GM21381 (cell line): Measurements from ENCODE around the gene CDK6.

Experiments used
- ATAC-seq: cut with Tn5 transposase; IDR thresholded peaks from one replicate; pipeline ENCODE4 v1.9.1; 2021; ENCODE audit warnings: mild to moderate bottlenecking, moderate library complexity; ENCODE audit not compliant: unreplicated experiment

The CDK6 gene

GRCh38 chr7:92794831-92795230 lies 41.5 kb downstream of the CDK6 start:
- no peak for ATAC-seq

GRCh38 chr7:92794391-92794790 lies 42.0 kb downstream of the CDK6 start:
- no peak for ATAC-seq

GRCh38 chr7:92793656-92794205 lies 42.6 kb downstream of the CDK6 start:
- ATAC-seq, result no peak

GRCh38 chr7:92790992-92791391 lies 45.4 kb downstream of the CDK6 start:
- no peak for ATAC-seq

GRCh38 chr7:92788559-92789183 lies 47.7 kb downstream of the CDK6 start:
- no peak for ATAC-seq

GRCh38 chr7:92785923-92786322 lies 50.5 kb downstream of the CDK6 start:
- ATAC-seq, result no peak

GRCh38 chr7:92784935-92785334 lies 51.4 kb downstream of the CDK6 start:
- no peak for ATAC-seq

- ATAC-seq, result no peak
Observed at GRCh38 chr7:92783260-92784201, 52.8 kb downstream of the CDK6 start.

- no peak for ATAC-seq
Observed at GRCh38 chr7:92782855-92783254, 53.5 kb downstream of the CDK6 start.

DNA sequence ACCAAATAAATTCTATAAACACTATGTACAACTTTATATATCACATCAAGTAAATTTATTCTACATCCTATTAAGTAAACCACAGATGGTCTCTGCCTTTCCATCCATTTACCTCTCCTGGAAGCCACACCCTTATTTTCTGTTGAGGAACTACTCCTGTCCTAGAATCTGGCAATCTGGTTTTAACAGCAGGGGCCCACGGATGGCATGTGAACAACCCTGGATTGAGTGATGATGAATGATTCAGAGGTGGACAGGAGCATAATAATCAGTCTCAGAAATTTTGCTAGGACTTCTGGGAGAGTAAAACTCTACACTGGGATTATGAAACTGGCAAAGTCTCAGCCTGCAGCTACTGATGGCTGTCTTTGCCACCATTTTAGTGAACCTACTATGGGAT lies 54.1 kb downstream of the CDK6 start:
- ATAC-seq, result no peak

DNA sequence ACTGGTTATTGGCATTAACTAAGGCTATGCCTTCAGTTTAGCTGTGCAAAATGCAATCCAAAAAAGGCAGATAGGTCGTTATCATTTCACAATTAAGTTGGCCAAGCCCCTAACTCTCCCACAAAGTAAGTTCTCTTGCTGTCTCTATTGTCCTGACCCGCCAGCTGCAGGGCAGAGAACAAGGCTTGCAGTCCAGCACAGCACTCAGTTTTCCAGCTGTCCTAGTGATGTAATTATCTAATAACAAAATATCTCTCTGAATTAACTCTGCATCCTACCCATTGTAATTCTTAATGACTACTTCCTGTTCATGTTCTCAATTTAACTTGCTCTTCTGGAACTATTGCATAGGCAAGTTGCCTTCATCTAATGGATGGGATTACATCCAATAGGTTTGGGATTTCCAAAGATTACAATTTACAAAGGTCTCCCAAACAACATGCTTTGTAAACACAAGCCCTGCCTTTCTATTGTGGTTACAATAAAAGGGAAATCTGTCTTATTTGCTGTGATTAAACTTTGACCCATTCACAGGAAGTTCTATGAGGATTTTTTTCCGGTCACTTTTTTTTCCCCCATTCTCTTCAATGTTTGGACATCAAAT lies 55.2 kb downstream of the CDK6 start:
- ATAC-seq, result no peak

DNA sequence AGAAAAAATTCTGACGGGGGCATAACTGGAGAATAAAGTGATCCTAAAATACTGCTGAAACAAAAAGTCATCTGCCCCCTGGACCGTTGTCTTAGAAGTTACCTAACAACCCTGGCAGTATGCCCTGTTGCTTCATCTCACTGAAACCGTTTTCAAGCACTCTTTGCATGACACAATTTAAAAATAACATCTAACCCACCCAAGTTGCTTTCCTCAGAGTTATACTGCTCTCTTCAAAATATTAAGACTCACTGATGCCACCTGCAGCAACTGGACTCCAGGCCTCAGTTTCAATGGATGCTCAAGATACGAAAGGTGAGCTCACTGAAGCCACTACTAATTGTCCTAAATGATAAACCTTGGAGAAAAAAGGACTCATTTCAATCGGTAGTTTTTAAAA lies 57.4 kb downstream of the CDK6 start:
- peak; percentile 62 for ATAC-seq

DNA sequence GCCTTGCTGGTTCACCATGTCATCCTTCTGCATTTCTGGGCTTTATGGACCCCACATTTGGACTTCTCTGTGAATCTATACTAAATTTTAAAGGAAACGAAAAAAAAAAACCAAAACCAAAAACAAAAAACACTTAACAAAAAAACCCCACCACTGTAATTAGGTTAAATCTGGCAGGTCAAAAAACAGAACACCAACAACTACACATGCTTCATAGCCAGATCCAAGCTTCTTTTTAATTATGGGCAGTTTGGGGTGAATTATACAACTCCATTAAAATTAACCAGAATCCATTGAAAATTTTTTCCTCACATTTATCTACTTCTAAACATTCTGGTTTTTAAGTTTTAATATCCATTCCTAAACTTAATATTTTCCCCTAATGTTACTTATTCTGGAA lies 58.4 kb downstream of the CDK6 start:
- ATAC-seq, result no peak

DNA sequence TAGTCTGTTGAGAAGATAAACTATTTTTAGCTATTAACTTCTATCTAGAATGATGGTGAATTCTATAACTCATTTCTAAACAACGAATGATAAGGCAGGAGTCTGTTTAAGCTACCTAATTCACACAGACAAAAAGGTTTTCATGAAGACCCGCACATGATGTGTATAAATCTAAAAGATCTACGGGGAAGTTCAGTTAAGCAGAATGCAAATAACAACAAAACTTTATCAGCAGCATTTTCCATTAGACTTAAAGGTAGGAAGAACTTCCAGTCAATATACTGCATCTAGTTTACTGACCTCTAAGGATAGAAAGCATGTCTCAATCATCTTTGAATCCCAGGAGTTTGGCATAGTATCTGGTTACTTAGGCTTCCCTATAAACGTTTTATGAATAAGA lies 62.6 kb downstream of the CDK6 start:
- ATAC-seq, result no peak

DNA sequence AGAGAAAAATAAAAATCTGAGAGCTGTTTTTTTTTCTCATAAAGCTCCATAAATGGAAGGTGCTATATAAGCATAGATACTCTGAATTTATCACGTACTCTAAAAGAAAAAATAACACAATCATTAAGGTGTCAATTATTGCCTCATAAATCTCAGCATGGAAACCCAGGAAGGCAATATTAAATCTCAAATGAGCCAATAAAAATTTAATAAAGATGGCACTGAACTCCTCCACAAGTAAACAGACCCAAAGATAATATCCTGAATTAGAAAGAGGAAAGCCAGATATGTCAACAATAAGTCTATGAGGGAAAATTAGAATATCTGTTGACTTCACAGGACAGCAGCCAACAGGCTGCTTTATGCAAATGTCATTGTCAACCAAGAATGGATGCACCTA lies 66.5 kb downstream of the CDK6 start:
- no peak for ATAC-seq

DNA sequence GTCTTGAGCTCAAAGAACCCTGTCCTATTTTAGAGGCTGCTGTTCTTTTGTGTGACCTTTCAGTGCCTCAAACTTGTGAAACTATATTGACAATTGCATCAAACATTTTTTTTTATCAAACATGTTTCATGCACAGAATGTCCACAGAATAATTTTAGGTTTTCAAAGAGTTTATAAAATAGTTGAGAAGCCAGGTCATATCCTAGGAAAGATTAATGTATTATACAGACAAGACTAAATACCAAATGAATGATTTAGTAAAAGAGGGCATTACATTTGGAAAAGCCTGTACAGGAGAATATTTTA lies 67.0 kb downstream of the CDK6 start:
- ATAC-seq, result peak; percentile 16

DNA sequence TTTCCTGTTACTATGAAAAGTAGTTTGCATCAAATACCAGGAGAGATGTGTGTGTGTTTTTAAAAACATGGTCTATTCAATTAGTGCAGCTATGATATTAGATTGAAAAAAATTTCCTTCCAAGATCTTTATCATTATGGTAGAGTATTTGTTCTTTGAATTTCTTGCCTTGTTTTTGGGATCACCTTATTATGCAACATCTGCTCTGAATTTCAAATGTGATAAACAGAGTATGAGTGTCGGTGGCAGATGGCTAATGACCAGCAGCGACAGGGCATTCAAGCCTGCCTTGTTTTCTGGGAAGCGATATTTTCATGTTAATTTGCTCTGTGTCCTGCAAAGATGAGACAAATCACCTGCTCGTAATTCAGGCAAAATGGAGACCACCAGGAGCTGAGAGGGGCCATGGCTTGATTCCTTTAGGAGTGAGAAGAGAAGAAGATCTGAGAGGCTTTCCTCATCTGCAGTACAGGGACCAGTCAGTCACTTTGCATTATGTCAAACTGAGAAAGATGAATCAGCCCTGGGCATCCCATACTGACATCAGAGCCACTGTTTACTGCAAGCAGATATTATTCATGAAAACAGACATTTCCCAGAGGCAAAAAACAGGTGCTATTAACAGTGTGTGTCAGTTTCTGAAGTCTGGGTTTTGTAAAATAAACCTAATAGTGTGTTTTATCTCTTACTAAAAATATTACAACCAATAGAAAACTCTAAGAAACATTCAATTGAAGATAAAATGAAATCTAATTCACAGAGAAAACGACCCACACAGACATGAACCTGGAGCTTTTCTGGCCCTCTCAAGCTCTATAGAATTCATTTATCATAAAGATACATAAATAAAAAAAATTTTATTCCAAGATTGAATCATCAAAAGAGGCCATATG lies 67.6 kb downstream of the CDK6 start:
- ATAC-seq, result peak; percentile 81

DNA sequence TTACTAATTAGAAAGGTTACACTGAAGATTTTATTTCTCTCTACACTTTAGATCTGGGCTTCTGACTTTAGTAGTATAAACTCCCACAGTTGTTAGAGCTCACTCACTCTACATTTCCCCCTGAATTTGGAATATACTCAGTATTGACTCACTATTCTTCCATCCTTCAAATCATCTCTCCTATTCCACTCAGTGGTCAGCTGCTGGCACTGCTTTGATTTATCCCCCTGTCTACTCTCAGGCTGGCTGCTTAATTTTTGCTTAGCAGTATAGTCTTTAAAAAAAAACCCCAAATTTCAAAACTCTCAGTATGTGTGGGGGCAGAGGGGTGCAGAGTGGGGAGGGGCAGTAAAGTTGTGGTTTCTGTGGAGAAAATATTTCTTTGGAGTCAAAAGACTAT lies 68.9 kb downstream of the CDK6 start:
- ATAC-seq, result no peak

DNA sequence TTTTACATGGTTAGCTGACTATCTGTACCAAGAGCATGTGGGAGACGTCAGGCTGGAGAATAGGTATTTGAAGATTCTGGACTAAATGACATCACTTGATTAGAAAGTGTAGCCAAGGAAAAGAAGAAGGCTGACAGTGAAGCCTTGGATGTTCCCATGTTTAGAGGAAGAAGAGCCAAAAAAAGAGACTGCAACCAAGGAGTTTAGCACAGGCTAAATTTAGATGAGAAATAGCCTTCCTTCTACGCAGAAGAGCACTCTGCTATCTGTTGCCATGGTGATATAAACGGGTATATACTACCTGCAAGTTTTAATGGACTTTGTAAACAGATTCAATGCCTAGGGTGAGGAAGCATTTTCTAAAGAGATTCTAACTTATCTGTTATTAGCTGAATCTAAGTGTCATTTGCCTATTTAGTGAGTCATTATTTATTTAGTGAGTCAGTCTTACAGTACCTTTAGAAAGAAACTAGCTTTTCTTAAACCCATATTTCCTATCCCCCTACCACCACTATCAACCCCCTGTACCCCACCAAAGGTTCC lies 69.8 kb downstream of the CDK6 start:
- ATAC-seq, result no peak

GRCh38 chr7:92765725-92766124 lies 70.6 kb downstream of the CDK6 start:
- ATAC-seq, result no peak
